Omental fat pad (tissue), 4 donors: ENCODE data around the gene SCP2. TPM values are rescaled to one million over a fixed set of nuclear protein-coding genes. Genes with fewer than 3 reads are reported as not detected.
A peak's percentile ranks its signal among the peaks of the same experiment; 100 is the strongest.

Experiments
- ATAC-seq: fragments of 150-250 bp; one replicate; pipeline ENCODE4 v1.9.1; 2016; ENCODE audit warnings: mild to moderate bottlenecking, moderate library complexity; ENCODE audit not compliant: low FRiP score
- DNase-seq: peaks from one replicate; pipeline ENCODE4 v3.0.0-alpha.2; 2019; ENCODE audit warnings: low spot score
- CTCF ChIP-seq, 3 donors: fragments of 450-650 bp; IDR thresholded peaks; one replicate each; pipeline ENCODE4 v1.5.1; 2016 to 2017; ENCODE audit warnings: antibody characterized with exemption in 3 of 3, mild to moderate bottlenecking in 3 of 3, moderate library complexity in 2 of 3
- total RNA-seq, 4 donors: library from RNA; depleted of rRNA; stranded (reverse); fragments of >200 nt; gene quantifications; one replicate each; pipeline ENCODE4 v1.1.0, GENCODE V29; 2016

Gene SCP2
- total RNA-seq, 4 donors from 2014 or later: 92.7 to 174 (median 126) TPM

DNA sequence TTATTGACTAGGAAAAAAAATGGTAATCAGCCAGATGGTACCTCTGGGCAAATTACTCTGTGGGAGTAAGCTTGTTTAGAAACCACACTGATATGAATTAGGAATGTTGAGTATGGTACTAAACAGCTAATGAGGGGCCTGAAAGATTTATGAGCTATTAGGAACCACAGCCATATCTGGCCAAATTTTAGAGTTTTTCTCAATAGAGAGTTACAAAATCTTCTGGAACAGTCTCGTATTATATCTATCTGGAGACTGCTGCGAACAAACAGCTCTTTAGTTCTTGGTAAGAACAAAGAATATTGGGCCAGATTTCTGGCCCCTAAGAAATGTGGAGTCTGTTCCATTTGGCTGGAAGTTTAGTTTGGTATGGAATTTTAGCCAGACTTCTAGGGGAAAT is 130.1 kb downstream of the SCP2 start:
- ATAC-seq (peak; percentile 25), DNase-seq (no peak)
- no peak for TF ChIP-seq CTCF (IDR thresholded peaks at IDR 0.05)

DNA sequence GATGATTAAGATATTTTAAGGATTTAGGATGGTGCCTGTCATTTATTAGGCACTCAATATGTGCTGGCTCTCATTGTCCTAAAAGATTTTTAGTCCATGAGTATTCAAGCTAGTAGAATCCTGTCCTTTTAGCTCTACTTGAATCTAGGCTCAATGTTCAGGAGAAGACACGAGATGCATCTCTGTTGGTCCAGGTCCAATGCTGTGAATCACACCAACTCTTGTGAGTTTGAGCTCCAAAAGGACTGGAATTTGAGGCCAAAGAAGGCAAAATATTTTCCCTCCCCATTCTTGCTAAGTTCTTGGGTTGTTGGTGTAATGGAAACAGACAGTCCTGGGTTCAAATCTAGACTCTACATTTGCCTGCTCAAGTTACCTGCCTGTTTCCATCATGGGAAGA is 133.5 kb downstream of the SCP2 start:
- no peak for ATAC-seq
- no peak for DNase-seq
- TF ChIP-seq CTCF (IDR thresholded peaks at IDR 0.05): no peak

DNA sequence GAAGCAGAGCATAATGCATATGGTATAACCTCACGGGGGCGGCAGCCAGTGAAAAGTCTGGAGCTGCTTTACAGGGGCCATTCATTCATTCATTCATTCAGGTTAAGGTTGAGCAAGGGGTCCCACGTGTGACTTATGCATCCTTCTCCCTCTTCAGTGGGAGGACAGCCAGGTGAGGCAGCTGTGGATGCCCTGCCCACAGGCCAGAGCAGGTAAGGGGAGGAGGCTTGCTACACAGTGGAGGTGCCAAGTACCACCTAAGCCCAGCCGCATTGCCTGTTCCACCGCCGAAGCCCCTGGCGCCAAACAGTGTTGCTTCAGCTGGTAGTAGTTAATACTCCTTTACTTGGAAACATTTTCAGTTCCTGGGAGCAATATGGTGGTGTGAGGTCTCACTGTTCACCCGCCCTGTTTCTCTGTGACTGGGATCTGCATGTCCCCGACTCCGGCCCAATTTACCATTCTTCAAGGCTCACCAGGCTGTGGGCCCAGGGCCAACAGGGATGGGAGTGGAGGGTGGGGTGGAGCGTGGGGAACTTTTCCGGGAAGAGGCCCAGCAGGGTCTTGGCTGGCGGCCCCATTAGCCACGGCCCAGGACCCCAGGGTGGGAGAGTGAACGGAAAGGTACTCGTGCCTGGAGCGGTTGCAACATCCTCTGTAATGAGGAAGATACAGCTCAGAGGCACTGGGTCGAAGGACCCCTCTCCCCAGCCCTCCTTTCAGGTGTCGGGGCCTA is 134.2 kb downstream of the SCP2 start:
- no peak for TF ChIP-seq CTCF (IDR thresholded peaks at IDR 0.05)
- DNase-seq: no peak
- ATAC-seq: peak; percentile 10

- no peak for TF ChIP-seq CTCF (IDR thresholded peaks at IDR 0.05)
- peak; percentile 28 for ATAC-seq
- DNase-seq: no peak
These were observed 135.0 kb downstream of the SCP2 start, which contains the start of gene PODN for GRCh38 chr1:53061859-53062707. Gene PODN, plus strand, starts transcription at chr1:53062213. Its CDS starts 7,643 bp downstream, at chr1:53069856.

- no peak for TF ChIP-seq CTCF (IDR thresholded peaks at IDR 0.05)
- DNase-seq: no peak
- peak; percentile 21 for ATAC-seq
These were observed 135.9 kb downstream of the SCP2 start for GRCh38 chr1:53062708-53063591.

DNA sequence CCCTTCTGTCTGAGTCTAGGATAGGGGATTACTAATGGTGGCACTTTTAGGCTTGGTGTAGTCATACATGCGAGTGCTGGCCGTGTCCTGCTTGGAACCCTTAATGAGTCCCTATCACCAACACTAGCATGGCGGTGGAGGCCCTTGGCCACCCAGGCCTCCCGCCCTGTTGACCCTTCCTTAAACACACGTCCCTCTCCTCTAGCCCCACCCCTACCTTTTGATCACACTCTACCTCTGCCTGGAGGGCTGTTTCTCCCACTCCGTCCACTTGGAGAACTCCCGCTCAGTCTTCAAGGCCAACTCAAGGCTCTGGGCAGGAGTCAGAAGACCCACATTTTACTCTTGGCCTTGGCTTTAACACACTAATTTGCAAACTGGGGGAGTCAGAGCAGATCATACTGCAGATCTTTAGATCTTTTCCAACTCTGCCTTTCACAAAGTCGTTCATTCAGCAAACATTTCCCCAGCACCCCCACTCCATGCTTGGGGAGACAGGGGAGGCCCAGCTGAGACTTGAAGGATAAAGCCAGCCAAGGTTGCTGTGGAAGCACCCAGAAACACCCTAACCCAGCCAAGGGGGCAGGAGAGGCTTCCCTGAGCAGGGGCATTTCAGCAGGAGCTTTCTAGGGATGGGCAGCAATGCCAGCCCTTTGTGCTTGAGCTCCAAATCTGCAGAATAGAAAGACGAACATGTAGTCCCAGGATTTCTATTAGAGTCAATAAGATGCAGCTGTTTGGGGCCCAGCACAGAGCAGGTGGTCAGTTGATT is 136.9 kb downstream of the SCP2 start:
- DNase-seq (no peak), ATAC-seq (peak; percentile 1)
- no peak for TF ChIP-seq CTCF (IDR thresholded peaks at IDR 0.05)
